DLD1 (cell line): ENCODE data around the gene EEPD1.

Source experiments
- in situ Hi-C: cut with HindIII; loops from 2 replicates; pipeline ENCODE4 v1.10.0; 2017; ENCODE audit warnings: low sequenced_read_pairs

The EEPD1 gene

DNA sequence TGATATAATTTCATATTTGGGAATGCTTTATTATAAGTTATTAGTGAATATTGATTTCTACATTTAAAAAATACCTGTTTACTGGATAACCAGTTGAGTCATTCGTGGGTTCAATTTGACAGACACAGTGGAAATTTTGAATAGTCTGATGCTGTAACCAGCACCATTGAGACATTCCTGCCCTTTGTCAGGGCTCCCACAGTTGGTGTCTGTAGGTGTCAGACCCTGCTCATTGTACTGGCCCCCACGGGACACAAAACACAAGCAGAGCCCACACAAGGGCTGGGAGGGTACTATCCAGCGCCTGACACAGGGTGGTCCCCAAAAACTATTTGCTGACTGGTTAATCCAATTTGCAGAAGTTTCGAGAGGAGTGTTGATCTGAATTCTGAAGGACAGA lies 35.9 kb downstream of the EEPD1 start:
- in situ Hi-C loops: no loop called here

DNA sequence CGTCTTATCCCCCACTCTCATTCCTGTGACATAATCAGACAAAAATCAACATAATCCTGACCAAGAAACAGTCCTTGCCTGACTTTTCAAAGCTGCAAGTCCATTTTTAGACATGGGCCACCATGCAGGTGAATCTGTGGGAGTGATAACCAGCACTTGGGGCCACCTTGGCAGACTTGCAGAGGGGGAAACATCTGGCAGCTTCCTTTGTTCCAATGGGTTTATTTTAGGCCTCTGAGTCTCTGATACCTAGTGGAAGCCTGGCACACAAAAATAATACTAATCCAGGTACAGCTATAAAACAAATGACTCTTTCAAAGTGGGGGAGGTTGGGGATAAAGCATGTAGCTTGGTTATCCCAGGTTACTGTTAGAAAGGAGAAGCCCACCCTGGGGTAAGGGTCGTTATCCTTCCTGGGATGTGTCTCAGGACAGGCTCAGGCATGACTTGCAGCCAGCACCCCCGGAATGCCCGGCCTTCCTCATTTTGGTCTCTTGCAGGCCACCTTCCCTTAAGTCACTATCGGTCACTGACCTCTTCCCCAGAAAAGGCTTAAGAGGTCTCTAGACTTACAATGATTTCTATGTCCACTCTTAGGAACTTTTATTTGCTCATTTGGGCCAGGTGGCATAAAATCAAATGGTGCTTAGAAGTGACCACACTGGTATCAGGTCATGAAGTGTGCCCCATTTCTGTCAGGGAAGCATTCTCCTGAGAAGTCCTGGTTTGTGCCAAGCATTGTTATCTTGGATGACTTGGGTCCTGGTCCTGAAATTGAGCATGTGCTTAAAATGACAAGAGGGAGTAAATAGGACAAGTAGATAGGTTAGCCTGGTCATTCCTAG lies 37.6 kb downstream of the EEPD1 start:
- in situ Hi-C loops: no loop called here

DNA sequence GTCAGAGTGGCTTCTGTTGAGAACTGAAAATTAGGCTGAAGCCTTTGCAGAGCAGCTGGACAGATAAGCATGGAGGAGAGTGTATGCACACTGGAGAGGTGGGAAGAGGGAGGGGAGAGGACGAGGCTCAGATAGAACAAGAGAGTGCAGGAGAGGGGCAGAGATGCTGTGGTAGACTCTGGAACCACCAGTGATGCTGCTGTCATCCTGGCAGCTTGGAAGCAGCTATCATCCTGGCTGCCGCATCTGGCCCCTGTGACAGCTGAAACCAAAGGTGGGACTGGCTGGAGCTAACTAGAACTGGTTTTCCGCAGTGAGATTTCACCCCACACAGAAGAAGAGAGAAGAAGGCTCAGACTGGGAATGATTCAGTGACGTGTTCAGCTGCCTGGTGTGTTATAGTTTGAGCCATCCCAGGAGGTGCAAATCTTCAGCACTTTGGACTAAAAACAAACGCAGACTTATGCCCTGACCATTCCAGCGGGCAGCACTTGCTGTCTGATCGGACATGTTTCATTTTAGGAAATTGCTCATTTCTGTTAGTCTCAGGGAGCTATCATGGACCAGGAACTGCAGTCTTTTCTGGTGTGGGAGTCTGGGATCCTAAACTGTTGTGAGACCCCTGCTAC lies 38.4 kb downstream of the EEPD1 start:
- in situ Hi-C loops: no loop called here

DNA sequence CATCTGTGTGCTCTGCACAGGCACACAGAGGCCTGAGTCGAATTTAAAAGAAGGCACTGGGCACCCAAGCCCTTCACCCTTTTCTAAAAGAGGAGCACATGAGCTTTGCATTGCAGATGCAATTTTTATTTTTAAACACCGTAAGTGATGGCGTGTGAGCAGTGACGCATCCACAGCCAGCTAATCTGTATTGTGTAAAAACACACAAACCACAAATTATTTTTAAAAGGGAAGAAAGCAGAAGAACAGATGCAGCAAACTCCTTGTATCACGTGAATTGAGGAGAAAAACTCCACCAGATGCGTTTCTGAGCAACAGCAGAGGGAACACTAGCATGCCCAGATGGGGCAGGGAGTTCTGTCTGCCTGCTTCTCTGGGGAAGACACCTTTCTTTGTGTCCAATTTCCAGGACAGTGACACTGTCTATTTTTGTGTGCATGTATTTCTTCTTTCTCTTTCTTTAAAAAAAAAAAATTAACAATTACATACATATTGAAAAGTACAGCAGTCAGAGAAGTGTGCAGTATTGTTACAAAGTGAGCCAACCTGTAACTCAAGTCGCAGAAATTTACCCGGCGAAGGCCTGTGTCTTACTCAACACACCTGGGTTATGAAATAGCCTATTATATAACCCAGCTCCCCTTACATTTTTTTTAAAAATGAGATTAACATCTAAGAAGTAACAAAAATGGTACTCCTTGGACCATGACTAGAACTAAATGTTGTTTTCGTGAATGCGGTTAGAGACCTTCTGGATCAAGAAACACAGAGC lies 39.2 kb downstream of the EEPD1 start:
- in situ Hi-C loops: no loop called here

DNA sequence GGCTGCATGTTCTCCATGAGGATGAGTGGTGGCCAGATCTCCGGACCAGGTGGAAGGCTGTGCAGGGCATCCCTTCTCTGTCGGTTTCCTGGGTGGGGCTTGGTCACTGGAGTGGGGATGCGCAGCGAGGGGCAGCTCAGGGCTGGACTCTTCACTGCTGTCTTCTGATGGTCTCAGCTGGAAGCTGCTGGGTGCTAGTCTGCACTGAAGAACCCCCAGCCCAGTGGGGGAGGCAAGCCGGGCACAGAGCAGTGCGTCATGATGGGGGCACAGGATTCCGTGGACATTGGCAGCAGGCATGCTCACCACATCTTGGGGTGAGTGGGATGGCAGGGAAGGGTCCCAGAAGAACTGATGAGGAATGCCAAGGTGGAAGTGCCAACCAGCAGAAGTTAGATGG lies 39.8 kb downstream of the EEPD1 start:
- in situ Hi-C loops: no loop called here

DNA sequence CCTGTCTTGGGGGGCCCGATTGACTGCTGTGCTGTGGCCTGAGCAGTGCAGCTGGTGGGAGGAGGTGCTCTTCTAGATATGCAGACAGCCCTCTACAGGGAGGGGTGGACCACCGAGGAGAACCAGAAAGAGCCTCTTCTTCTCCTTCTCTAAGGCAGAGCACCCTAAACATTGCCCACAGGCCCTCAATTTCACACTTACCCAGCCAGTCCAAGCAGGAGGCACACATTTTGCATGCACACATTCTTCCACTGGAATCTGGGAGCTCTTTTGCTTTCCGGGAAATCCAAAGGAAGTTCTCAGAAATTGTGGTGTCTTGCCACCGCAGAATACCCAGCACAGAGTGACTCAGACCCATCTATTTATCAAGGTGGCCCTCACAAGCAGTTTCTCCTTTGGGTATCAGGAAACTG lies 45.8 kb downstream of the EEPD1 start:
- in situ Hi-C loops: no loop called here

DNA sequence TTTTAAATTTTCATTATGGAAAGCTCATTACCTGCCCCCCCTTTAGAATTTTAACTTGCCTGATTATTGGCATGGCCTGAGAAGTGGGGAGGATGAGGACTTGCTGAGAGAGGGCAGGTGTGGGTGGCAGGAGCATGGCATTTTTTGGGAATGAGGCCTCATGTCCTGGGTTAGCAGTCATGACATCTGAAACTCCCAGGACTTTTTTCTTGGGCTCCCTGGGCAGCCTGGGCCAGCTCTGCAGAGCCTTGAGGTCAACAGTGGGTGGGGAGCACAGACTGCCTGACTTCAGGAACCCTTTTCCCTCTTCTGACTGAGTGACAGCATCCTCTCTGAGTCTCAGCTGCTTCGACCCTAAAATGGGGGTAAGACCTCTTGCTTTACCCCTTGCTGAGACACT lies 46.3 kb downstream of the EEPD1 start:
- in situ Hi-C loops: no loop called here

DNA sequence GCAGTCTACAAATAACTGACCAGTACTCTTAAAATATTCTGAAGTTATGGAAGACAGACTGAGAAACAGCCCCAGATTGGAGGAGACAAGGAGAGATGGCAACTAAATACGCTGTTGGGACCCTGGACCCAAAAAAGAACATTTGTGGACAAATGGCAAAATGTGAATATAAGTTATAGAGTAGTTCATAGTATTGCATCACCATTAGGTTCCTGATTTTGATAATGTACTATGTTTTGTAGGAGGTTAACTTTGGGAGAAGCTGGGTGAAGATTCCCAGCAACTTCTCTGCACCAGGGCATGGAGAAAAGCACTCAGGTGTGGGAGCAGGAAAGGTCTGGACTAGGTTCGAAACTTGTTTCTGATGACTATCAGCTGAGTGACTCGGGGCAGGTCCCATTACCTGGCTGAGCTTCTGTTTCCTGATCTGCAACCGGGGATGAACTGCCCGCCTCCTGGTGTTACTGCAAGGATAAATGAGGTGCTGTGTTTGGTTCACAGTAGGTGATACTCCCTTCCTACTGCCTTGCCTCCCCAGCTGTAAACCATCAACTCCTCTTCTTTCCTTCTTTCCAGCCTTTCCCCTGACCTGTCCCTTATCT lies 48.2 kb downstream of the EEPD1 start:
- in situ Hi-C loops: no loop called here

DNA sequence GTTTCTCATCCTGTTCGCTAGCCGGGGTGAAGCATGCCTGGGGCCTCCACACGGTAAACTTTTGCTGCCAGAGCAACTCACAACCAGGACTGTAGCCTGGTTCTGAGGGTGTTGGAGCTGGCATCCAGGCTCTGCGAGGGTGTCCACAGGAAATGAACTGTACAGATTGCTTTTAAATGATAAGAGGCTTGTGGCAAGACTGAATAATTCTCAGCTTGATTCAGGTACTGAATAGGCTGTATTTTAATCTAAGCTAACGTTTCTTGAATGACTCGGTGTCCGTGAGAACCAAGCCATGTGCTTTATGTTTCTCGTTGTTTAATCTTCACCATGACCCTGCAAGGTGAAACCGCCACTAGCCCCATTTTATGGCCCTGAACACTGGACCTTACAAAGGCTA lies 49.3 kb downstream of the EEPD1 start:
- in situ Hi-C loops: no loop called here

DNA sequence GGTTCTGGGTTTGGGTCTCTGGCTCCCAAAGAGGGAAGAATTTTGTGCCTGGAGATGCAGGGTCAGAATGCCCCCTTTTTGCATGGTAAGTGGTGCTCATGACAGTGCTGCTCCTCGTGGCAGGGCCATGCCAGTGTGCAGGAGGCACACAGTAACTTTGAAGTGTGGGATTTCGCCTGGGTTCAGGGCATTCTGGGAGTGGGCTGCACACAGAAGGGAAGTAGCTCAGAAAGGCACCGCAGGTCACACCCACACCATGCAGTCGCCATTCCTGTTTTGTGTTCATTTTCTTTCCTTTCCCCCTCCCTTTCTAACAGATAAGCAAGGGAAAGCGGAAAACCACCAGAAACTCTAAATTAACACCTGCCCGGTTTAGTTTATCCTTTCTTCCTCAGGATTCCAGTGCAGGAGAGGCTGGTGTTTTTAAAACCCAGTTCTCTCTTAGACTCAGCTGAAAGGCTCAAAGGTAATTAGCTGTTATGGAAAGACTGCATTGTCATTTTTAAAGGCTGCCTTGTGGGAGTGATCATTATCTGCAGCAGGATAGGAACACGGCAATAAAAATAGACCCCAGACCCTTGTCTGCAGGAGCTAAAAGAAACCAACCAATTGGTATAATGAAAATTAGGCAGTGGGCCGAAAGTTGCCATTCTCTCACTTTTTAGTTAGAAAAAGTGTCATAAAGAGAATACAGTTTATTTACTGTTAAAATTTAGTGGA lies 50.2 kb downstream of the EEPD1 start:
- in situ Hi-C loops: no loop called here

DNA sequence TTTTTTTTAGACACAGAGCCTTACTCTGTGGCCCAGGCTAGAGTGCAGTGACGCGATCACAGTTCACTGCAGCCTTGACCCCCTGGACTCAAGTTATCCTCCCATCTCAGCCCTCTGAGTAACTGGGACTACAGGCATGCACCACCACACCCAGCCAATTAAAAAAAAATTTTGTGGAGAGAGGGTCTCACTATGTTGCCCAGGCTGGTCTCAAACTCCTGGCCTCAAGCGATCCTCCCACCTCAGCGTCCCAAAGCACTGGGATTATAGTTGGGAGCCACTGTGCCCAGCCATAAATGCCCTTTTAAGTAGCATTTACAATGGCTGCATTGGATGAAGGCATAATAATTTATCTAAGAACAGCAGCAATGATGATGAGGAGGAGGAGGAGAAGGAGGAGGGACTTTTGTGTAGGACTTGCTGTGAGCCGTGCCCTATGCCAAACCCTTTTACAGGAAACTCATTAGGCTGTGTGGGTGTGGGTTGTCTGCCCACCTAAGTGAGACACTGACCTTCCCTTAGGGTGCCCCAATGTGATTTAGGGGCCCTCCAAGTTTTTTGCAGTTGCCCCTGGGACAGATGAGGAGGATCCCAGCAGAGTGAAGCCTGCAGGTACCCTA lies 51.1 kb downstream of the EEPD1 start:
- in situ Hi-C loops: no loop called here

DNA sequence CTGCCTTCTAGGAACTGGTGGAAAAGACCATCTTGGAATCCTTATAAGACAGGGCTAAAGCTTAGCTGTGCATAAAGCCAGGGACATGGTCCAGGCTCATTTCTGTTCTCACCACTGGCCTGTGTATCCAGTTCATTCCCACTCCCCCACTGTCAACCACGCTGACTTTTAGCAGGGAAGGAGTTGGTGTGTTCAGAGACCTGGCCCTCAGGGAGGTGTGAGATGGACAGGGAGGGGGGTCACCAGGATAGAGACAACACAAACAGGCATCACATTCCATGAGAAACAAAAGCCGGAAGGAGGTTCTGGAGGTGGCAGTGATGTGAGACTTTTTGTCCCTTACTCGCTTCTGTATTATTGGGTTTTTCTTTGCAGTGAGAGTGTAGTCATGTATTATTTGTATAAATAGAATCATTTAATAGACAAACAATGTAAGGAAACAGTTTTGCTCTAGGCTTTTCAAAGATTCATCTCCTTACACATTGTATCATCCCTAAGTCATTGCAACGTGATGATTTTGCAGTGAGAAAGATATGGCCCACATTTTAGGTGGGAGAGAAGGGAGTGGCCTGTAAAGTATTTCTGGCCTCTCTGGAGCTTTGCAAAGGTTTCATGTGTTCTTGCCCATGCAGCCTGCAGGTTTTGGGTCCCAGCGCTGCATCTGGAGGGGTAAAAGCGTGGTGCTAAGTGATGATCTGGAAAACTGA lies 52.0 kb downstream of the EEPD1 start:
- in situ Hi-C loops: no loop called here

DNA sequence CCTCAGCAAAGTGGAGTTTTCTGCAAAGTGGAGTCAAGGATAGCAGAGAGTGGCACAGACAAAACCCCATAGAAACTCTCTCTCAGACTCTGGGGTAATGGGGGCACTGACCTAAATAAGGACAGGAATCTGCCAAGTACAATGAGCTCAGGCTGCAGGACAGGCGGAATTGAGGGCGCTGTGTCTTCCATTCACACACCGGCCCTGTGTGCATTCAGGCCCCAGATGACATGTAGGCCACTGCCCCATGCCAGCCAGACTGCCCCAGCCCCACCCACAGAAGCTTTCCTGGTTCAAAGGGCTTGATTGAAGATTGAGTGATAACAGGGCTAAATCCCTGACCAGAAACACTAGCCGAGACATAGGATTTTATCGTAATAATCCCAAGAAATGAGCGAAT lies 52.7 kb downstream of the EEPD1 start:
- in situ Hi-C loops: no loop called here

DNA sequence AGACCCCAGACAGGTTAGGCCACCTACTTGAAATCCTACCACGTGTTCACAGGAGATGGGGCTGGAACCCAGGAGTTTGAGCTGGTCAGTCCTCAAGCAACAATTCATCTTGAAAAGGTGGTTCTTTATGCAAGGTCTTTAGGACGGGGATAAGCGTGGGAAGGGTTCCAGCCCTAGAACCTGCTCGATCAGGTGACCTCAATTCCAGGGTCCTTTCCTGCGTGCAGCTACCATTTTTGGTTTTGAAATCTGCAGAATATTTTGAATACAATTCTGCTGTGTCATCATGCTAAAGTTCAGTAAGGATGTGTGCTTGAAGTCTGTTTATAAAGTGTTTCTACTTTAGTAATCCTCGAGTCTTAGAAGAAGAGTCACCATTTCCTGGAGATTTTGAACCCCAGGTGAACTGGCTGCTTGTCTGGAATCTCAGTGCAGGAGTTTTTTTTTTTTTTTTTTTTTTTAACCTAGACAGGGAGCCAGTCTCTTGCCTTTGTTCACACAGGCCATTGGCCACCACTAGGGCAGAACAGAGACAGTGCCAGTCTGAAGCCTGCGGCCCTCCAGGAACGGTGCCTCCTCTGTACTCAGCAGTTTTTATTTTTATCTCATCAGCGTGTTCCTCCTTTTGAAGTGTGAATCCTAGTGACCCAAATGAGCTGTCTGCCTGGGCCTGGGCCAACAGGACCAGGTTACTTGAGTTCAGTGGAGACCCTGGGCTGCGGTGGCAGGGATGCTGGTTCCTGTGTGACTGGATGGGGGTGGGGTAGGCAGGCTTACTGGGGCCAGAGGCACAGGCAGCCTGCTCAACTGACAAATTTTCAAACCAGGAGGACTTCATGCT lies 54.6 kb downstream of the EEPD1 start:
- in situ Hi-C loops: no loop called here

DNA sequence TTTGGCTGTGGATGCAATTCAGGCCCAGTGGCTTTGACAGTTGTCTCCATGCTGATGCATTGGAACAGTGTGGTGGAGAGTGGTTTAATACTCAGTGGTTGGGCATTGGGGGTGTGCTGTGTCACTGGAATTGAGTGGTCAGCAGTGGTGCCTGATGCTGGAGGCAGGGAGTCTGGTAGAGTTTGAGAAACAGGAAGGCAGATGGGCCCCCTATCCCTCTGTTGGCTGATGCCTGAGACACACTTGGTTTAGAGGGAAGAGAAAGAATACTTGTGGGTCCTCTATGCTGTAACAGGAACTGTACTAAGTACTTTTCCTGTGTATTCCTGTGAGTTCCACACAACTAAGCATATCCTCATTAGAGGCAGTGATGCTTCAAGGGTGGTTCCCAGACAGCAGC lies 55.4 kb downstream of the EEPD1 start:
- in situ Hi-C loops: no loop called here

DNA sequence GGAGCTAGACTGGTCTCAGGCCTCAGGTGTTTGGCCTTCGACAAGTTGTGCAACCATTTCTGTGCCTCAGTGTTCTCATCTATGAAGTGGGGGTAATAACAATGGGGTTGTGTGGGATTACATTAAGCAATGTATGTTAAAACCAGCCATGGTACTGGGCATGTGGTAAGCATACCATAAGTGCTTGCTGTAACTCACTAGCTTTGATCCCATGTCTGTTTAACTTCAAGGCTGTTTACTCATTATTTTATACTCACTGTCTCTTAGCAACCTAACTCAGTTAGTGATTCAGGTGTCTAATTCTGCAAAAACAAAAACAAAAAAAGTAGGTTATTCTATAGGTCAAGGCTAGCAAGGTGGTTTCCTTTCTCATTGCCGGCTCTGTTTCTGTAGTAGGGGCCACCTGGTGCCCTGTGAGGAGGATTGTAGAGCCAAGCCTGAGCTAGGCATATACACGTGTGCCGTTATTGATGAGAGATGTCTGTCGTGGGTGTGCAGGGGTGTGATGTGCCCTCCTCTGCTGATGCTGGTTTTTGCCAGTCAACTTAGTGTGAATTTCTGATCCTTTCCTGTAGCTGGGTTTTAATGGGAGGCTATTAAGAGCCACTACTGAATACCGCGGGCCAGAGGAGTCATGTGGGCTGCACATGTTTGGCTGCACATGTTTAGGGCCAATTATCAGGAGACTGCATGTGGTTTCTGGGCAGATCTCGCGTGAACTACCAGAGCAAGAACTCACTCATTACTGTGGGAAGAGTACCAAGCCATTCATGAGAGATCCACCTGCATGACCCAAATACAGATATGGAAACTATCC lies 56.2 kb downstream of the EEPD1 start:
- in situ Hi-C loops: no loop called here

DNA sequence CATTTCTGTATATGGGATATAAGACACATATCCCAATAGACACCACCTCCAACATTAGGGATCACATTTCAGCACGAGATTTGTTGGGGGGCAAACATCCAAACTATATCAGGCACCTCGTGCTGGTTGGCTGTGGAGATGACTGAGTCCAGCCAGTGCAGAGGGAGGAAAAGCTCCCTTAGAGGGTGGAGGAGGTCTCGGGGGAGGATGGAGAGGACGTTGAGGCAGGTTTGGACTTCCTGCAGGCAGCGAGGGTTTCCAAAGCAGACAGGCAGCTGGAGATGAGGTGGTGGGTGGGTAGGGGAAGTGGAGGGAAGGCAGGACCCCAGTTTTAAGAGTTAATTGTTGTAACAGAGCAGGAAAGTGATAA lies 56.7 kb downstream of the EEPD1 start:
- in situ Hi-C loops: no loop called here

DNA sequence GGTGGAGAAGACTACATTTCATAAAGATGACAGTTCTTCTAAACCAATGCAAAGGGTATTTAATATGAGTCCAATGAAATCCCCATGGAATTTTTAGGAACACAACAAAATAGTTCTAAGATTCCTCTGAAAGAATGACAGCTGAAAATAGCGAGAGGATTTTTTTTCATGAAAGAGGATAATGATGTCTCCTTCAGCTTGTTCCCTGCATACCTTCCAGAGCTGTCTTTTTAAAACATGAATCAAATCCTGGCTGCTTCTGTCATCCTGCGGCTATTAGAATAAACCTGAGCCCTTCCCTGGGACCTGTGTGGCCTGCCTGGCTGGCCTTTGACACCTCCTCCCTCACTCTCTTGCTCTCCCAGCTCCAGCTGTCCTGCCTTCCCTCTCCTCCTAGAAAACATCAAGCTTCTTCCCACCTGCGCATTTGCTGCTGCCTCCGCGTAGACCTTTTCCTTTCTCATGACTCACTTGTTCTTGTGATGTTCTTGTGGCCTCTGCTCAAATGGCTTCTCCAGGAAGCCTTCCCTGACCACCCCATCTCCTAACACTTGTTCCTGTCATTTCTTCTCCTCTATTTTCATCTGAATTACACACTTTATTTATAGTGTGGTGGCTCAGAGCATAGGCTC lies 57.4 kb downstream of the EEPD1 start:
- in situ Hi-C loops: no loop called here
